GM12878 (cell line): ENCODE measurements around the gene GNAZ. TPM values are rescaled to one million over a fixed set of nuclear protein-coding genes. Genes with fewer than 3 reads are reported as not detected.

Experiments
- ATAC-seq: fragments of 200-7000 bp; cut with Tn5 transposase; 3 replicates; pipeline ENCODE4 v1.9.1; 2020; ENCODE audit warnings: mild to moderate bottlenecking, moderate library complexity
- BruUV-seq: library from RNA; stranded (reverse); fragments of 400-500 nt; replicated peaks from 2 replicates; lab custom pipeline; 2021; lab: Mats Ljungman, UMichigan
- CTCF ChIA-PET: fragments of 300-600 bp; sonication (Branson Sonifier 250); formaldehyde crosslinking; extraction: SDS; loops from one replicate; lab custom pipeline; 2021; ENCODE audit warnings: inconsistent platforms; lab: Yijun Ruan, JAX
- POLR2A ChIA-PET: fragments of 350-600 bp; formaldehyde crosslinking; extraction: SDS; loops from one replicate; lab custom pipeline; 2021; ENCODE audit warnings: inconsistent platforms; lab: Charles Lee
- RAD21 ChIA-PET: fragments of 300-600 bp; sonication (Branson Sonifier 250); formaldehyde crosslinking; loops from one replicate; lab custom pipeline; 2023; ENCODE audit warnings: antibody characterized with exemption; ENCODE audit not compliant: unreplicated experiment; lab: Charles Lee
- SMC1A ChIA-PET: fragments of 300-600 bp; sonication (Branson Sonifier 250); formaldehyde crosslinking; loops from one replicate; lab custom pipeline; 2023; ENCODE audit not compliant: unreplicated experiment, uncharacterized antibody; lab: Charles Lee
- DNase-seq: peaks from one replicate; pipeline ENCODE4 v3.0.0-alpha.2; 2011; ENCODE audit warnings: low read depth, low spot score
- FAIRE-seq: peaks from 3 replicates; lab custom pipeline; 2011; peaks lifted over from hg19 to GRCh38; lab: Jason Lieb, UNC
- H2AFZ ChIP-seq: 2 replicates; pipeline ENCODE4 v1.6.0; 2011; ENCODE audit warnings: low read depth, low read length, control low read depth; ENCODE audit not compliant: control insufficient read depth
- H3K27ac ChIP-seq: 2 replicates; pipeline ENCODE4 v1.5.1; 2011; ENCODE audit warnings: control low read depth; ENCODE audit not compliant: control insufficient read depth, insufficient read depth
- H3K27me3 ChIP-seq, 2 experiments: replicated peaks in 1 of 2; 2 replicates each; pipeline versions ENCODE4 v1.6.0 to v1.6.1; 2011; ENCODE audit warnings: low read length in 1 of 2; ENCODE audit not compliant: control insufficient read depth in 2 of 2, insufficient read depth in 2 of 2
- H3K36me3 ChIP-seq, 2 experiments: 2 replicates each; pipeline ENCODE4 v1.5.1; 2011; ENCODE audit warnings: low read length in 1 of 2; ENCODE audit not compliant: control insufficient read depth in 2 of 2, insufficient read depth in 2 of 2
- H3K4me1 ChIP-seq: 2 replicates; pipeline ENCODE4 v1.6.1; 2011; ENCODE audit warnings: mild to moderate bottlenecking, low read length, moderate library complexity, mixed read lengths; ENCODE audit not compliant: control insufficient read depth, insufficient read depth
- H3K4me2 ChIP-seq: 2 replicates; pipeline ENCODE4 v1.6.0; 2011; ENCODE audit warnings: control low read depth; ENCODE audit not compliant: control insufficient read depth, insufficient read depth
- H3K4me3 ChIP-seq: fragments of 200-600 bp; sonication (generic); 2 replicates; pipeline ENCODE4 v1.5.1; 2016
- H3K79me2 ChIP-seq: 2 replicates; pipeline ENCODE4 v1.6.0; 2011; ENCODE audit warnings: low read length; ENCODE audit not compliant: control insufficient read depth, insufficient read depth
- H3K9ac ChIP-seq: 2 replicates; pipeline ENCODE4 v1.8.0; 2011; ENCODE audit warnings: low read length, control low read depth, mixed read lengths; ENCODE audit not compliant: control insufficient read depth, insufficient read depth
- H3K9me3 ChIP-seq: replicated peaks from 3 replicates; pipeline ENCODE4 v1.5.1; 2011; ENCODE audit warnings: mild to moderate bottlenecking, low read length; ENCODE audit not compliant: control insufficient read depth, insufficient read depth
- H4K20me1 ChIP-seq: 2 replicates; pipeline ENCODE4 v1.6.0; 2011; ENCODE audit not compliant: control insufficient read depth, insufficient read depth
- BMI1 ChIP-seq: fragments of 450-650 bp; IDR thresholded peaks from 2 replicates; pipeline ENCODE4 v1.6.1; 2016; ENCODE audit warnings: mild to moderate bottlenecking, moderate library complexity, borderline replicate concordance
- CEBPZ ChIP-seq: fragments of 150-350 bp; IDR thresholded peaks from 2 replicates; pipeline ENCODE4 v1.6.1; 2016; ENCODE audit warnings: low read depth, low read length
- CHD4 ChIP-seq: fragments of 200-600 bp; sonication (generic); IDR thresholded peaks from 2 replicates; pipeline ENCODE4 v1.6.1; 2016; ENCODE audit warnings: mild to moderate bottlenecking
- EZH2 ChIP-seq: IDR thresholded peaks from 2 replicates; pipeline ENCODE4 v1.6.1; 2012; ENCODE audit warnings: low read depth, mild to moderate bottlenecking, control low read depth, inconsistent platforms, low read length, borderline replicate concordance; ENCODE audit not compliant: control insufficient read depth
- GABPA ChIP-seq: IDR thresholded peaks from 2 replicates; pipeline ENCODE4 v1.6.1; 2014; ENCODE audit warnings: antibody characterized with exemption, low read depth, mild to moderate bottlenecking, inconsistent platforms
- HDAC2 ChIP-seq: fragments of 200-600 bp; sonication (generic); IDR thresholded peaks from 2 replicates; pipeline ENCODE4 v1.6.1; 2017
- IKZF2 ChIP-seq, 2 experiments: fragments of 450-650 bp; IDR thresholded peaks; 2 replicates each; pipeline ENCODE4 v1.6.1; 2017; ENCODE audit warnings: mild to moderate bottlenecking in 2 of 2, moderate library complexity in 2 of 2
- KAT2A ChIP-seq: conservative IDR thresholded peaks from 2 replicates; pipeline ENCODE4 v1.6.1; 2011; ENCODE audit warnings: low read depth, low read length; ENCODE audit not compliant: control insufficient read depth
- PAX8 ChIP-seq: fragments of 450-650 bp; IDR thresholded peaks from 2 replicates; pipeline ENCODE4 v1.6.1; 2017; ENCODE audit warnings: mild to moderate bottlenecking, moderate library complexity
- PML ChIP-seq: IDR thresholded peaks from 2 replicates; pipeline ENCODE4 v1.6.1; 2012; ENCODE audit warnings: low read length, inconsistent platforms
- SP1 ChIP-seq: IDR thresholded peaks from one replicate; pipeline ENCODE4 v1.6.1; 2011; ENCODE audit warnings: low read depth, low read length
- TAF1 ChIP-seq: IDR thresholded peaks from 2 replicates; pipeline ENCODE4 v1.6.1; 2011; ENCODE audit warnings: mild to moderate bottlenecking, low read depth, low read length, borderline replicate concordance
- TCF12 ChIP-seq: IDR thresholded peaks from 2 replicates; pipeline ENCODE4 v1.6.1; 2011; ENCODE audit warnings: low read depth, mild to moderate bottlenecking, low read length
- ZBTB4 ChIP-seq: fragments of 450-650 bp; formaldehyde crosslinking; IDR thresholded peaks from 2 replicates; pipeline ENCODE4 v1.4.0; 2022; ENCODE audit warnings: mild to moderate bottlenecking, moderate library complexity
- WGBS: methylation state at CpG from one replicate; pipeline ENCODE4 v1.1.6; 2016; ENCODE audit warnings: low lambda C conversion rate; ENCODE audit not compliant: insufficient replicate concordance, insufficient coverage; ENCODE audit errors: missing lambda C conversion rate; 5-methylcytosine and 5-hydroxymethylcytosine counted together
- in situ Hi-C: fragments of 300-500 bp; cut with MboI; formaldehyde crosslinking; loops from 9 replicates; pipeline ENCODE4 v1.14.3; 2018; ENCODE audit warnings: mixed read lengths
- intact Hi-C: fragments of 100-400 bp; cut with micrococcal nuclease; formaldehyde crosslinking; loops from one replicate; pipeline ENCODE4 v1.14.2; 2022; ENCODE audit not compliant: unreplicated experiment
- polyA plus RNA-seq, 11 experiments: library from polyadenylated mRNA; depleted of rRNA in 4 of 11; unstranded in 6 of 11; stranded (reverse) in 5 of 11; fragments of >200 nt; fragmentation: Nextera tagmentation in 4 of 11; fragmentation: Illumina TruSeq in 1 of 11; extraction: Ambion mirVana in 4 of 11; extraction: Trizol in 1 of 11; gene quantifications; 1 replicate in 1 of 11; 2 replicates in 10 of 11; pipeline versions ENCODE4 v1.2.1 to v1.2.3, GENCODE V29; 2011 to 2016; ENCODE audit warnings: inconsistent platforms in 2 of 11, missing spikeins in 2 of 11, low read depth in 1 of 11
- total RNA-seq, 4 experiments: library from RNA; depleted of rRNA in 3 of 4; stranded (reverse); fragments of >200 nt in 3 of 4; fragmentation: Illumina TruSeq in 1 of 4; extraction: Trizol in 1 of 4; gene quantifications; 2 replicates each; pipeline versions ENCODE4 v1.2.1 to v1.2.3, GENCODE V29; 2013 to 2021

Gene GNAZ
- total and polyA plus RNA-seq, 10 of the 15 experiments (the other 5 are each of a cell fraction or from before 2014, with no cell fraction given): 0.09 to 1.0 (median 0.44) TPM; not detected in 1

GRCh38 chr22:23124611-23125511, 54.5 kb downstream of the GNAZ start:
- H2AFZ ChIP-seq: no peak overlapping the region
- no peak for ATAC-seq
- ChIA-PET POLR2A (no interaction called here), SMC1A (interaction anchor here (7.3 to 8.6 kb wide), 2 partner anchors 165 to 168 kb away, joined by 82 to 277 read pairs; no protein-coding TSS in a partner anchor), RAD21 (interaction anchor here (13.5 kb wide), 1 partner anchor 167 kb away, joined by 281 read pairs; no protein-coding TSS in a partner anchor), CTCF (interaction anchor here (13.8 kb wide), 1 partner anchor 166 kb away, joined by 211 read pairs; no protein-coding TSS in a partner anchor)
- H3K27ac ChIP-seq: no peak overlapping the region
- H3K79me2 ChIP-seq: no peaks in the 10 kb centered on the region
- H3K4me3 ChIP-seq: no peak overlapping the region
- H3K4me2 ChIP-seq: no peak overlapping the region
- in situ Hi-C loops (loop anchor here (5.0 to 10.0 kb wide), 4 partner anchors 163 to 943 kb away; no protein-coding TSS in a partner anchor), intact Hi-C loops (loop anchor here (10.0 kb wide), 3 partner anchors 280 to 350 kb away; no protein-coding TSS in a partner anchor)
- H3K9ac ChIP-seq: no peak overlapping the region
- BruUV-seq: no TSS peak
- no peak for FAIRE-seq
- H3K36me3 ChIP-seq: no peaks in the 10 kb centered on the region
- DNase-seq: no peak
- H3K27me3 ChIP-seq: no peaks in the 10 kb centered on the region
- TF ChIP-seq HDAC2 (no peak), CHD4 (no peak), TCF12 (no peak), TAF1 (no peak), GABPA (no peak), IKZF2 (IDR thresholded peaks at IDR 0.05) (no peak), PAX8 (no peak), CEBPZ (no peak), KAT2A (no peak), PML (no peak), SP1 (no peak), ZBTB4 (CRISPR knock-in tag) (no peak), EZH2 (no peak), BMI1 (no peak)
- no peaks in the 10 kb centered on the region for H3K9me3 ChIP-seq
- H3K4me1 ChIP-seq: no peaks in the 10 kb centered on the region
- WGBS: 62% methylated on average over 18 of the region's 19 CpGs
- no peaks in the 10 kb centered on the region for H4K20me1 ChIP-seq
